GM12801 (cell line): ENCODE data around the gene TRIM31.

ENCODE experiments used
- TF ChIP-seq, protein P1 (sequence below): IDR thresholded peaks from one replicate; pipeline ENCODE4 v1.5.1; 2011; ENCODE audit warnings: control low read depth; ENCODE audit not compliant: insufficient read length; ENCODE audit errors: extremely low read depth

Gene TRIM31

DNA sequence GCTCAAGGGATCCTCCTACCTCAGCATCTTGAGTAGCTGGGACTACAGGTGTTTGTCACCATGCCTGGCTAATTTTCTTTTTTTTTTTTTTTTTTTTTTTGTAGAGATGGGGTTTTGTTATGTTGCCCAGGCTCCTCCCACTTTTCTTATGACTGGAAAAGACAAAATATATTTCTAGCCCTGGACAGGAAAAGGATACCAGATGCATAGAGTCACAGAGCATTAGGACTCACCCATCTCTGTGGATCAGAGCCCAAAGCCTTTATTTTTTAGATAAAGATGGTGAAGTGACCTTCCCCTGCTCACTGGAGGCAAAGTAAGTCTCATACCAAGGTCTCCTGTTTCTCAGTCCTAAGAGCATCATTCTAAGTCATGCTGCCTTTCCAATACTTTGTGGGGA, 44.7 kb upstream of the TRIM31 start:
- TF ChIP-seq, protein P1, sequence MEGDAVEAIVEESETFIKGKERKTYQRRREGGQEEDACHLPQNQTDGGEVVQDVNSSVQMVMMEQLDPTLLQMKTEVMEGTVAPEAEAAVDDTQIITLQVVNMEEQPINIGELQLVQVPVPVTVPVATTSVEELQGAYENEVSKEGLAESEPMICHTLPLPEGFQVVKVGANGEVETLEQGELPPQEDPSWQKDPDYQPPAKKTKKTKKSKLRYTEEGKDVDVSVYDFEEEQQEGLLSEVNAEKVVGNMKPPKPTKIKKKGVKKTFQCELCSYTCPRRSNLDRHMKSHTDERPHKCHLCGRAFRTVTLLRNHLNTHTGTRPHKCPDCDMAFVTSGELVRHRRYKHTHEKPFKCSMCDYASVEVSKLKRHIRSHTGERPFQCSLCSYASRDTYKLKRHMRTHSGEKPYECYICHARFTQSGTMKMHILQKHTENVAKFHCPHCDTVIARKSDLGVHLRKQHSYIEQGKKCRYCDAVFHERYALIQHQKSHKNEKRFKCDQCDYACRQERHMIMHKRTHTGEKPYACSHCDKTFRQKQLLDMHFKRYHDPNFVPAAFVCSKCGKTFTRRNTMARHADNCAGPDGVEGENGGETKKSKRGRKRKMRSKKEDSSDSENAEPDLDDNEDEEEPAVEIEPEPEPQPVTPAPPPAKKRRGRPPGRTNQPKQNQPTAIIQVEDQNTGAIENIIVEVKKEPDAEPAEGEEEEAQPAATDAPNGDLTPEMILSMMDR, result no peak

DNA sequence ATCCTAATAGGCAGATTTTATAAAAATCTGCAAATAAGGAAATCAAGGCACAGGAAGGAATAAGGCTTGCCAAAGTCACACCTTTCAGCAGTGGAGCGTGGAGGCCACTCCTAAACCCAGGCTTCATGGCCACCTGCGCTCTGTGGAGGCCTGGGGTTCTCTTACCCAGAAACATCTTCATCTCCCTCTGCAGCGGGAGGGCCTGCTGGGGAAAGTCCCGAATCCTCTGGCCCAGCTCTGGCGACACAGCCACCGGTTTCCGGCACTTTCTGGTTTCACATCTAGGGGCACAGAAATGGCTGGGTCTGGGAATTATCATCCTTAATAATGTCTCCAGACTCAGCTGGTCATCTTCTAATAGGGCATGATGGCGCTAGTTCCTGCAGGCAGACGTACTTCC, 43.9 kb upstream of the TRIM31 start:
- TF ChIP-seq, protein P1, result no peak

DNA sequence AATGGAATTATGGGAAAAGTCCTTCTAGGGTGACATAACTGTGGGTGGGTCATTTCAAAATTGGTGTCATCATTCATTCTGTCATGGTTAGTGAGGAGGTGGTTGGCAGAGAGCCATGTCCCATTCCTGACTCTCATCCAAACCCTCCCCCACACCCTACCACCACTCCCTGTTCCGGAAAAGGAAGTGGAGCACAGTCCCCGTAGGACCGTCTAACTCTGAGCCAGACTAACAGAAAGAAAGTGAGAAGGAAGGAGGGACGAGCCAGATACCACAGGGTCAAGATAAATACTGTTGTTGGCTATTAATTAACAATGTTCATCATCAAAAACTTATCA, 43.3 kb upstream of the TRIM31 start:
- TF ChIP-seq, protein P1, result no peak

DNA sequence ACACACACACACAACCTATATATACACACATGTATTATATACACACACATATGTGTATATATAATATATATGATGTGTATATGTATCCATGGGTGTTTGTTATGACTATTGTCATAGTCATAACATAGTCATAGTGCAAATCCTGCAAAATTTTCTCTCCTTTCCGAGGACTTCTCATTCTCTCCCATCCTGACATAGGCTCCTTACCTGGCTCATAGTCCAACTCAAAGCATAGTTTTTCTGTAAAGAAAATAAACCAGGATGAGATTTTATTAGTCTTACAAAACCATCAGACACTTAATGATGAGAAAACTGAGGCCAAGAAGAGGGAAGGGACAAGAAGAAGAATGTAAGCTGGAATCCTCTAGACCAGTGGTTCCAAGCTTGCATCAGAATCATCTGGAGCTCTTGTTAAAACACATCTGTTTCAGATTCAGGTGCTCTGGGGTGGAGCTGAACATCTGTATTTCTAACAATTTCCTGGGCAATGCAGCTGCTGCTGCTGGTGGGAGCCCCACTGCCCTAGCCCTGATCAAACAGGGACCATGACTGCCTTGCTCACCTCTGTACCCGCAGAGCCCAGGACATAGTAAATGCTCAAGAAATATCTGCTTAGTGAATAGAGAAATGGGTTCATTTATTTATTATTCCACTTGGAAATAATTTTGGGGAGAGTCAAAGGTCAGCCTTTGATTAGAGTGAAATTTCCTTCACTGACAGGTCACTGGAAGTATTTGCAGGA, 42.8 kb upstream of the TRIM31 start:
- TF ChIP-seq, protein P1, result no peak

DNA sequence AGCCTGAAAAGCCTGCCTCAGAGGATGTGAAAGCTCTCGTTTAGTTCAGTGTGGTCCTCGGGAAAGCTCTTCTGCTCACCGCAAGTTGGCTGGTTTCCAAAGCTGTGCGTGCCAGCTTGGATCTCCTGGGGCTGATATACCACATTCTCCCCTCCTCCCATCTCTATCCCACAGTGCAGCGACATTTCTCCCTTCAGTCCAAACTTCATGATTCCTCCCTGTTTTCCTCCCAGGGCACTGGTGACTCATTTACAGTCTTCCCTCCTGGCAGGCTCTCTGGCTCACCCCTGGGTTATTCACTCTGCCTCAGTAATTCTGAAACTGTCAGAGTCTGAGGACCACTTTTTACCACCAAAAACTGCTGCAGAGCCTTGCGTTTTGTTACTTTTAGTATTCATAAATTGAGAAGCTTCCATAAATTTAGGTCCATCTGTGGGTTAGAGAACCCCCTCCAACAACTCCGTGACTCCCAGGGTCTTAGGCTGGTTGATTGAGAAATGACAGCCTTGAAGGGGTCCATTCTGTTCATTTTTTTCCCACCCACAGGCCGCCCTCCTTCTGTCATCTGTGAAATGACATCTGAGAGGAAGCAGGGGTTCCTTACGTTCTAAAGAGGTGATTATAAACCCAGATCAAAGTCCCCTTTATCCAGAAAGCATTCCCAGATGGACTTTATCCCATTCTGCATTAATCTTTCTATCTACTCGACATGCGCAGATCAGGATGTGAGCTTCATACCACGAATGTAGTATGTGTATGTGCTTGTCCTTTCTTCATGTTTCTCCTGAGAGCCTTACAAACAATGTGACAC, 42.0 kb upstream of the TRIM31 start:
- TF ChIP-seq, protein P1, result no peak

DNA sequence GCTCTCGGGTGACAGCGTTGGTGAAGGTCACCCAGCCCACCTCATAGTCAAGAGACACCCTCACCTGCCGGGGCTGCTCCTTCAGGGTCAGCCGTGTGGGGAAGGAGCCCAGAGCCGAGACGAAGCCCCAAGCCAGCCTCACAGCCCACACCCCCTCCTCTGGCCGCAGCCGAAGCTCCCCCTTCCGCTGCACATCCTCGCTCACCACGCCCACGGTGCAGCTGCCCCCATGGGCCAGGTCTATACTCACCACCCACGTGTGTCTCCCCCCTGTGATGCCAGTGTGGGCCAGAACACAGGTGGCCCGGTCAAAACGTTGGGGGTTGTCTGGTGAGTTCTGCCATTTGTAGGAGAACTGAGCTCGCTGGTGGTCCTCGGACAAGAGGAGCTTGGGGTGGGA, 41.2 kb upstream of the TRIM31 start:
- TF ChIP-seq, protein P1, result no peak

DNA sequence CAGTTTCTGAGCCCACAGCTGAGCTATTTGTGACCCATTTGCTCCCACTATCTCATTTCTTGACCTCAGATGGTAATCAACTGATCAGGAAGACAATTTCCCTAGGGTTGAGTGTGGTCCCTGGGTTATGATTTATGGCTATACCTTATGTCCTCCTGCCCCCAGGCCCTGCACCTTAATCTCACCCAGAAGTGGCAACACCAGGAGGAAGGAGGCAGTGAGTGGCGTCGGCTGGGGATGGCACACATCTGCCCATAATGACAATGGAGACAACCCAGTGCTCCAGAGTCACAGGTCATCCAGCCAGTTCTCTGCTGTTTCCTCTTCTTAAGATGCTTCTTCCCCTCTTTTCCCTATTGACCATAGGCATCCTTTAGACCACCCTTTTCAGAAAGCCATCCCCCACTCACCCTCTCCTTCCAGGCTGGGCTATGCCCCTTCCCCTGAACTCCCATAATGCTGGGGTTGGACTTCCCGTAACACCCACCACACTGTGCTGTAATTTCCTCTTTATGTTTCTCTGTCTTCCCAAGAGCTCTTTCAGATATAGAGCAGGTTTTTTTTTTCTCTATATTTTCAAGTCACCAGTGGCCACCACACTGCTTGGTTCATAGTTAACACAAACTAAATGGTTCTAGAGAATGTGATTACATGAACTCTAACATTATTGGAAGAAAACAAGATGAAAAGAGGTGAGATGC, 40.2 kb upstream of the TRIM31 start:
- TF ChIP-seq, protein P1, result no peak
